Islet of Langerhans (tissue), 1 donor: ENCODE measurements around the gene SLFN5.
"Not testable (repeated sequence)": the region's sequence is repeated elsewhere in the genome, so short reads cannot be mapped to it uniquely, and the experiment has no call there.

Experiments used
- FAIRE-seq: peaks from one replicate; lab custom pipeline; 2011; peaks lifted over from hg19 to GRCh38; lab: Jason Lieb, UNC

The SLFN5 gene

DNA sequence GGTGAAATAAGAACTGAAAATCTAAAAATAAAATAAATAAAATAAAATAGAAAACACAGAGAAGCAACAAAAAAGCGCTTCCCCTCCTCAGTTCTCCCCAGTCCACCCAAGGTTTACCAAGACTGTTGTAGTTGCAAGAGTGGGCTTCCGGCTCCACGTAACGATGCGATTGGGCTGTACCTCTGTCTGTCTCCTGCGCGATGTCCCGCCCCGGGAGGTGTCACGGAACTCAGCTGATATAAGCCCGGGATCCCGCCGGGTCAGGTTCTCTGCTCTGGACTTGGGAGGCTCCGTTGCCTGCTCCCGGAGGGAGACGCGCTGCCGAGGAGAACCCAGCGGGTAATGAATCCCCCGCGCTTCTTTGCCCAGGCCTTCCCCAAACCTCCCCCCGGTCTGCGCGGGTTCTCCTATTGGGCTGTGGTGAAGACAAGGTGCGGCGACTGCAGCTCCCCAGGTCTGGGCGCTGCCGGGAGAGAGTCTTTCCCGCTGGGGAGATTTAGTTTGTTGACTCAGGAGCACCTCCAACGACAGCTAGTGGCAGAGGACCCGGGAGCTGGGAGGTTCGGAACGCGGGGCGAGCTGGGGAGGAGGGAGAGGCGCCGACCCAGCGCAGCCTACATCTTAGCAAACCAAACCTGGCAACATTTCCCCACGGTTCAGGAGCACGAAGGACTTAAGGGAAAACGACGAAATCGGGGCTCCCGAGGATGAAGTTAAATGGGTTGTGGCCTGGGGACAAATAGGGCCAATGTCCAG is at the start of gene SLFN5:
Gene SLFN5, plus strand, starts transcription at position 268 of the 756 bp plus-strand sequence. CDS start 15,619 bp downstream, outside the sequence.
- peak; percentile 89 for FAIRE-seq

DNA sequence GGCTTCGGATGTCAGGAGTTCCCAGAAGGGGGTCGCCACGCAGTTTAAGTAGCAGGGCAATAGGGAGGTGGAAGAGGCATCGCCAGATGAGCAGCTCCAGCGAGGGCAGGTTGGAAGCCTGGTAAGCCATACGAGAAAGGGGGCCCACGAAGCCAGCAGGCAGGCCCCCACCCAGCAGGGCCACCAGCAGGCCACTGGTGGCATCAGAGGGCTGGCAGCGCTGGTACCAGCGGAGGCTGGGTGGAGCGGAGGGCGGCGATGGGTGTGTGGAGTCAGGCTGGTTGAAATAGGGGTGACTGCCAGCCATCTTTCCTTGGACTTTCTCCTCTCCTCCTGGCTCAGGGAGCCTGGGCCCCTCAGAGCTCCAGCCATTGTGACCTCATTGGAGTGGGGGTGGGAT is 48.9 kb upstream of the SLFN5 start, which contains the start of gene SLC35G3:
Gene SLC35G3, minus strand, starts transcription at position 393 of the 400 bp plus-strand sequence. Its CDS starts 86 bp downstream, at position 307.
- FAIRE-seq = not testable (repeated sequence)

DNA sequence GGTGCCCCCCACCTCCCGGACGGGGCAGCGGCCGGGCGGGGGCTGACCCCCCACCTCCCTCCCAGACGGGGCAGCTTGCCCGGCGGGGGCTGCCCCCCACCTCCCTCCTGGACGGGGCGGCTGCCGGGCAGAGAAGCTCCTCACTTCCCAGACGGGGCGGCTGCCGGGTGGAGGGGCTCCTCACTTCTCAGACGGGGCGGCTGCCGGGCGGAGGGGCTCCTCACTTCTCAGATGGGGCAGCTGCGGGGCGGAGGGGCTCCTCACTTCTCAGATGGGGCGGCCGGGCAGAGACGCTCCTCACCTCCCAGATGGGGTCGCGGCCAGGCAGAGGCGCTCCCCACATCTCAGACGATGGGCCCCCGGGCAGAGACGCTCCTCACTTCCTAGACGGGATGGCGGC is 47.8 kb upstream of the SLFN5 start:
- not testable (repeated sequence) for FAIRE-seq

DNA sequence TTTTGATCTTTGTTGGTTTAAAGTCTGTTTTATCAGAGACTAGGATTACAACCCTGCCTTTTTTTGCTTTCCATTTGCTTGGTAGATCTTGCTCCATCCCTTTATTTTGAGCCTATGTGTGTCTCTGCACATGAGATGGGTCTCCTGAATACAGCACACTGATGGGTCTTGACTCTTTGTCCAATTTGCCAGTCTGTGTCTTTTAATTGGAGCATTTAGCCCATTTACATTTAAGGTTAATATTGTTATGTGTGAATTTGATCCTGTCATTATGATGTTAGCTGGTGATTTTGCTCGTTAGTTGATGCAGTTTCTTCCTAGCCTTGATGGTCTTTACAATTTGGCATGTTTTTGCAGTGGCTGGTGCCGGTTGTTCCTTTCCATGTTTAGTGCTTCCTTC is 40.3 kb upstream of the SLFN5 start:
- not testable (repeated sequence) for FAIRE-seq

DNA sequence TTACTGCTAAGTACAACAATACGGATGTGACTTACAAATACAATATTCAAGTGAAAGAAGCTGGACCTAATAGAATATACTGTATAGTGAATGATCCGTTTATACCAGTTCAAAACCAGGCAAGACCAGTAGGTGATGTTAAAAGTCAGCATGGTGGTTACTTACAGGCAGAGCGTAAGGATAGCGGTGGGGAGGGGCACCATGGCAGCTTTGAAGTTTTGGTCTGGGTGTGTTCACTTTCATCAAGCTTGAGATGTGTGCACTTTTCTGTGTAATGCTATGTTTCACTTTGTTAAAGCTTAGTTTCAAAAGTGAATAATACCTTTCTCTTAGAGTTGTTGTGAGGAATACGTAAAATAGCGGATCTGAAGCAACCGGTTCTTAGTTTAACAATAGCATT is 32.1 kb upstream of the SLFN5 start:
- FAIRE-seq = no peak

DNA sequence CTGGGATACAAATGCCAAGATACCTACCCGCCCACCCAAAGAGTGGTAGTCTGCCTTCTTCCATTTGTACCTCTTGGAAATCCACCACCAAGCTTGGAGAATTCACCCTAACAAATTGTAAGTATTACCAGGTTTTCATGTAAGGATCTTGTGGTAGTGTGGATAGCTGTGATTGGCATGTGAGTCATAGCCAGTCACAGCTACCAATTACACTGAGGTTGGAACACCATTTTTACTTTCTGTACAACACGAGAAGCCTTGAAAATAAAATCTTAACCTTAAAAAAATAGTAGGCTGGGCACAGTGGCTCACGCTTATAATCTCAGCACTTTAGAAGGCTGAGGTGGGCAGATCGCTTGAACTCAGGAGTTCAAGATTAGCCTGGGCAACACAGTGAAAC is 30.2 kb upstream of the SLFN5 start:
- FAIRE-seq = no peak

DNA sequence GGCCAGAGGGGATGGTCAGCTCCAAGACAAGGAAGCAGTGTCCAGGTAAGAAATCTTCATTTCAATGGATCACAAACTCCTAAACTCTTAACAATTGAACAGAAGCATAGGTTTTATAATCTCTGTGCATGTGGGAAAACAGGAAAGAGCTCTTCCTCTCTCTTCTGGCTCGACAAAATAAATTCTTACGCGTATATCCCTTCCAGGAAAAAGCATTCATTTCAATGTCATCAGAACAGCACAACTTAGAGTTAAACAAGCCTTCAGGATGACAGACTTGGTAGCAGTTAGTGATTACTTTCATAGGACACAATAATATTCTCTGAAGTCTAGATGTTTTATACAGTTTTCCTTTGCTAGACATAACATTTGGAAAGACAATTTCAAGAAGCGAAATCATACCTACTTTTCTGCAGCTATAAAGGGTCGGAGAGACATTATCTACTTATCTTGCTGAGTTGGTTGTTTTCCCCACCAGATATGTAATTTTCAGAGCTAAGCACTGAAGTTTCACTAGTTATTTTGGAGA is 29.4 kb upstream of the SLFN5 start:
- no peak for FAIRE-seq

DNA sequence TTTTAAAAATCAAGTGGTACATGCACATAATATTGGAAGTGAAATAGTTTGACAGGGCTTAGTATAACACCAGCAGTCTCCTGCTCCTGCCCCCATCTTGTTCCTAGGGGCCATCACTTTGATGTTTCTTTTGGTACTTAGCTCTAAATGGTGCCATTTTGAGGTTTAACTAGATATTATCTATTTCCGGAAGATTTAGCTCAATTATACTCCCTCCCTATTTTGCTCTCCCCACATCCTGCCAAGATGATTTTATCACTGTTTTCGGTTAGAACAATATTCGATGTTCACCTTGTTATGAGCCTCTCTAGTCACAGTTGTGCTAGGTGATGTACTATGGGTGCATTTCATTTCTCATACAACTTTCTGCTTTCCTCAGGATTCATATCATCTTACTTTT is 28.7 kb upstream of the SLFN5 start:
- no peak for FAIRE-seq

DNA sequence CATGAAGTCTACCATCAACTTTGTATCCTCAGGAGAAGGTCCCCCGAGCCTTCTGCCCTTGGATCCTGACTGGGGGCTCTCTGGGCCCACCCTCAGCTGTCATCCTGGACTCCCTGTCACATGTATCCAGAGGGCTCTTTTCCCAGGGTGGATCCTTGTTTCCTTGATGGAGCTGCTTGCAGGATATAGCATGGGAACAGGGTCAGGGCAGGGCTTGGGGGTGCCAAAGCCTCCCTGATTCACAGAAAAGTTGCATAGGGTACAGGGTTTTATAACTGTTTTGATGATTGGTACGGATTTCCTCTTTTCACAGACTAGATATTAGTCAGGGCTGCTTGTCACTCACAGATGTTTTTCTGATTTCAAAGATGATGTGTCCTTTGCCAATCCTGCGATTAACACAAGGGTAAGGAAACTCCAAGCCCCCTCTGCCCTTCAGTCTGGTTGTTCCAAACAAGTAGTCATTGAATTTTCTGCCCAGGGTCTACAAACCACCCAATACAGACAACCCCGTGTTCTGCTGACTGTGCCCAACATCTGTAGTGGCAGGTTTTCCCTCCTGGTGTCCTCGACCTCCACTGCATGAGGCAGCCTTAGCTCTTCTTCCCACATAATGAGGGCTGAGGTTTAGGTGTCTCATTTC is 28.1 kb upstream of the SLFN5 start:
- no peak for FAIRE-seq

DNA sequence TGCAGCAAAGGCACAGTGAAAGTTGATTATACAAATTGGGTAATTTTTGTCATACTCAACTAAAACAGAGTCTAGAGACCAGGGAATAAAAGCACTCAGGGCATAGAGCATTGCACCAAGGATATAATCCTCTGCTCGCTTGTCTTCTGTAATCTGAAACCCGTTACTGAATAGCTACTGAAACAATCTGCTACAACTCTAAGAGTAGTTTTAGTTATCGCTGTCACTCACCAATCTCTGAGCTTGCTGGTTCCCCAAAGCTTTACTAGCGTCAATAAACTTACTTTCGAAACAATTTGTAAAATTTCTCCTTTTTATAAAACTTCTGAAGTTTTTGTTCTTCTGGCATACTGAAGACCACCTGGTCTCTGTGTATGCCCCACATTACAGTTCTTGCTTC is 25.8 kb upstream of the SLFN5 start:
- FAIRE-seq = no peak

DNA sequence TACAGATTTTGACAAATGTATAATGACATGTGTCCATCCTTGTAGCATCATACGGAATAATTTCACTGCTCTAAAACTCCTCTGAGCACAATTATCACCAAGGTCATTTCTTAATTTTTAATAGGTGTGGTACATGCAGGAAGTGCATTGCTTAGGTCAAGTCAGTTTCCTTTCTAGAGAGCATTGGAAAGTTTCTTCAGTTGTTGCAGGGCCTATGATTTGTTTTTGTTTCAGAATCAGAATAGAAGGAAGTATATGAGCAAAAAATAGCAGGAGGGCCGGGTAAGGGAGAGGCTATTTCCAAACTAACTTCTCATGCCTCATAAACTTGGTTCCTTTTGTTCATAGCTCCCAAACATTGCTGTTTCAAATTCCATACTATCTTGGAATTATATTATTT is 24.0 kb upstream of the SLFN5 start:
- FAIRE-seq = no peak

DNA sequence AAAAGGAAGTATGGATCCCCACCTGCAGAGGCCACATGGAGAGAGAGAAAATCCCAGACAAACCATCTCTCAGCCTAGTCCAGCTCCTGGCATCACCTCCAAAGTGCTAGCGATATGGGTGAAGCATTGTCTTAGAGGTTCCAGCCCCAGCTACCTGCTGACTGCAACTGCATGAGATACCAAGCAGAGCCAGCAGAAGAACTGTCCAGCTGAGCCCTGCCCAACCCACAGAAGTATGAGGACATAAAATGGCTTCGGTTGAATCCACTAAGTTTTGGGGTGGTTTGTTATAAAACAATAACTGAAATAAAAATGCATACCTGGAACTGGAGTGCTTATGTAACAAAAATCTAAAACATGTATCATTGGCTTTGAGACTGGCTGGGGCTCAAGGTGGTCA is 20.4 kb upstream of the SLFN5 start:
- FAIRE-seq = no peak

DNA sequence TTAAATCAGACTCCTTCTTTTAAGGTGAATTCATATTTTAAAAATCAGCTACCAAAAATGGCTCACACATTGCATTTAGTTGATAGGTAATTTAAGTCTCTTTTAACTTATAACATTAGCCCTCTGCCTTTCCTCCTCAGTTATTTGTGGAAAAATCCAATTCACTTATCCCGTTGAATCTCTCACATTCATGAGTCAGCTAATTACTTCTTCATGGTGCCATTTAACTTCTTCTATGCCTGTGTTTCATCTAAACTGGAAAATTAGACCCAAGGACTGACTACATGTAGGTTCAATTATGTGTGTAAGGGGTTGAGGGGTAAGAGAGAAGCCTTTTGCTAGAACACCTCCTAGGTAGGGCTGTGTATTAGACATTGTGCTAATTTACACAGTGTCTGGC is 18.4 kb upstream of the SLFN5 start:
- no peak for FAIRE-seq

DNA sequence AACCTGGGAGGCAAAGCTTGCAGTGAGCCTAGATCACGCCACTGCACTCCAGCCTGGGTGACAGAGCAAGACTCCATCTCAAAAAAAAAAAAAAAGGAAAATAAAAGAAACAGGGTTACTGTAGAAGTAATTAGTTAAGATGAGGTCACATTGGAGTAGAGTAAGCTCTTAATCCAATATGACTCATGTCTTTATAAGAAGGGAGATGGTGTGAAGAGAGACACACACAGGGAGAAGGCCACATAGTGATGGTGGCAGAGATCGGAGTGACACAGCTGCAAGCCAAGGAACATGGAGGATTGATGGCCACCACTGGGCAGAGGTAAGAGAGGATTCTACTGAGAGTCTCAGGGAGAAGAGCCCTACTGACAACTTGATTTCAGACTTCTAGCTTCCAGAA is 15.3 kb upstream of the SLFN5 start:
- FAIRE-seq = no peak

DNA sequence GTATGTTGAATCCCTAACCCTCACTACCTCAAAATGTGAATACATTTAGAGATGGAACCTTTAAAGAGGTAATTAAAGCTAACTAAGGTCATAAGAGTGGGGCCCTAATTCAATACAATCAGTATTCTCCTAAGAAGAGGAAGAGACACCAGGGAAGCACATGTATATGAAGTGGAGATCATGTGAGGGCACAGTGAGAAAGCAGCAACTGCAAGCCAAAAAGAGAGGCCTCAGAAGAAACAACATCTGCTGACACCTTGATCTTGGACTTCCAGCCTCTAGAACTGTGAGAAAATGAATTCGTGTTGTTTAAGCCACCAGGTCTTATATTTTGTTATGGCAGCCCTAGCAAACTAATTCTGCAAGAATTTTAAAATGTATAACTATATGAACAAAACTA is 13.2 kb upstream of the SLFN5 start:
- no peak for FAIRE-seq

DNA sequence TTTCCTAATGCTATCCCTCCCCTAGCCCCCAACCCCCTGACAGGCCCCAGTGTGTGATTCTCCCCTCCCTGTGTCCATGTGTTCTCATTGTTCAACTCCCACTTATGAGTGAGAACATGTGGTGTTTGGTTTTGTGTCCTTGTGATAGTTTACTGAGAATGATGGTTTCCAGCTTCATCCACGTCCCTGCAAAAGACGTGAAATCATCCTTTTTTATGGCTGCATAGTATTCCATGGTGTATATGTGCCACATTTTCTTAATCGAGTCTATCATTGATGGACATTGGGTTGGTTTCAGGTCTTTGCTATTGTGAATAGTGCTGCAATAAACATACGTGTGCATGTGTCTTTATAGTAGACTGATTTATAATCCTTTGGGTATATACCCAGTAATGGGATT is 8.6 kb upstream of the SLFN5 start:
- FAIRE-seq = not testable (repeated sequence)

DNA sequence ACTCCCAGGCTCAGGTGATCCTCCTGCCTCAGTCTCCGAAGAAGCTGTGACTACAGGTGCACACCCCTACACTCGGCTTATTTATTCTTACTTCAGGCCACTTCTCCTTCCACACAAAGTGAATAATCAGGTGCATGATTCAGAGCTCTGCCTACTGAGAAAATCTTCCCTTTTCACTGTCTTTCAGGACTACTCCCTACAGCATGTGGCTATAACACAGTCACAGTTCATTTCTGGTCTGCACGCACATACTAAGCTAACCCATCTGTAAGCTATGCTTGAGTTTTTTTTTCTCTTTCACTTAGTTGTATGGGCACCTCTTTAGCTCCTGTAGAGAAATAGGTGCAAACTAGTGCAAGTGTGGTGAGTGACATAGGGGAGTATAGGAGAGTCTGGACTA is 7.6 kb upstream of the SLFN5 start:
- FAIRE-seq = no peak

DNA sequence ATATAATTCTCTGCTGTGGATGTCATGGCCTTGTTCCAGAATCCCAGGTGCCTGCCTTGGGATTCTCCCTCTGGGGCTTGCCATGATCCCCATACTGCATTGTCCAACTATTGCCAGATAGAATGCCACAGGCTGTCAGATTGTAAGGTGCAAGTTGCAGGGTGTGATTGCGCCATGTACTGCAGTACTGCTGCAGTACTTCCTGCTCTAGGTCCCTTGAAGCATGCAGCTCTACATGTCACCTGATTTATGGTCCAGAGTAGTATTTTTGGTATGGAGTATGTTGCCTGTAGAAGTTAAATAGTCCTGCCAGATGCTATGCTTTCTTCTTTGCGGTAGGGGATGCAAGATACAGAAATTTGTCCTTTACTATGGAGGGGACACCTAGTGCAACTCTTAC is 7.0 kb upstream of the SLFN5 start:
- no peak for FAIRE-seq

DNA sequence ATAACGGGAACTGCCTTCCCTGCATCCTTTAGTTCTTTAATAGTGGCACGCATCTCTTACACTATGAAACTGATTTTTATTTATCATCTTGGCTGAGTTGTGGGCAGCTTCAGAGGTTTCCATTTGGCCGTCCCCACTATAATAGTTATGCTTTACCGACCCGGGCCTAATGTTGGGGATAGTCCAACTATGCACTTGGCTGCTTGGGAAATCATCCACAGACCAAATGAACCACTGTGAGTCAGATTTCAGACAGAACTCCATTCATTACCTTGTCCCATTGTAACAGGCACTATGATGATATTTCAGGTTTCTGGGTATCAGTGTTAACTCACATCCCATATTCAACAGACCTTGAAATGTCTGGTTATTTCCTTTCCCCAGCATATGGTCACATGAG is 6.1 kb upstream of the SLFN5 start:
- FAIRE-seq = no peak

DNA sequence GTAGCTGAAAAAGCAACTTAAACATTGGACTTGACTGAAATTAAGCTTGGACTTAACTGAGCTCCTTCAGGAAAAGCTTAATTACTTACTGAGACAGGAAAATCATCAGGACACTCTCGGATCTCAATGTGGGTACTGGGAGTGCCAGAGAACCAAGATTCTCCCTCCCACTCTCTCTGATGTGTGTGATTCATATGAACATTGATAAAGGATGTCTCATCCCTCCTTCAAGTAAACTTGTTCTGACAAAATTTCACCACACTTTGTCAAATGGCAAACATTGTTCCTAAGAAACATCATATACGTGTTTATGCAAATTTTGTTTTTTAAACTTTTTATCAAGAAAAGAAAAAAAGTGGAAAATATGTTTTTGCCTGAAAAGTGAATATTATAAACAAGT is 4.1 kb upstream of the SLFN5 start:
- FAIRE-seq = no peak

DNA sequence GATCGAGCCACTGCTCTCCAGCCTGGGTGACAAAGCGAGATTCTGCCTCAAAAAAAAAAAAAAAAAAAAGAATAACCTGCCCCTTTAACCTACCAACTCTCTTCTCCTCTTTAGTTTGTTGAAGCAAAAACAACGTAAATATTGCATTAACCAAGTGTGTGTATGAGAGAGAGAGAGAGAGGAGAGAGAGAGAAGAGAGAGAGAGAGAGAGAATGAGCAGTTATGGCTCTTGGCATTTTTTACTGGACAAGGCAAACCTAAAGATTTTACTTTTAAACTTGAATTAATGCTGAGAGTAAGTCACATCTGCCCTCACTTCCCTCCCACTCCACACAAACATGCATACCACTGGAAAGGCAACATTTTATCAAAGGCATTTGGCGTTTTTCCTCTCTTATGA is 3.0 kb upstream of the SLFN5 start:
- no peak for FAIRE-seq

DNA sequence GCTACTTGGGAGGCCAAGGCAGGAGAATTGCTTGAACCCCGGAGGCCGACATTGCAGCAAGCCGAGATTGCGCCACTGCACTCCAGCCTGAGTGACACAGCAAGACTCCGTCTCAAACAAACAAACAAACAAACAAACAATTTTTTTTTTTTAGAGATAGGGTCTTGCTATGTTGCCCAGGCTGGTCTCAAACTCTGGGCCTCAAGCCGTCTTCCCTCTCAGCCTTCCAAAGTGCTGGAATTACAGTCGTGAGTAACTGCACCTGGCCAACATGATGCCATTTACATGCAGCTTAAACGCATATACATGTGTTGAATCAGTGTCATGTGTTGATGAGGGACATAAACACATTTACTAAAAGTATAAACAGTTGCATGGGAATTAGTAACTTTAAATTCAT is 2.0 kb upstream of the SLFN5 start:
- no peak for FAIRE-seq

DNA sequence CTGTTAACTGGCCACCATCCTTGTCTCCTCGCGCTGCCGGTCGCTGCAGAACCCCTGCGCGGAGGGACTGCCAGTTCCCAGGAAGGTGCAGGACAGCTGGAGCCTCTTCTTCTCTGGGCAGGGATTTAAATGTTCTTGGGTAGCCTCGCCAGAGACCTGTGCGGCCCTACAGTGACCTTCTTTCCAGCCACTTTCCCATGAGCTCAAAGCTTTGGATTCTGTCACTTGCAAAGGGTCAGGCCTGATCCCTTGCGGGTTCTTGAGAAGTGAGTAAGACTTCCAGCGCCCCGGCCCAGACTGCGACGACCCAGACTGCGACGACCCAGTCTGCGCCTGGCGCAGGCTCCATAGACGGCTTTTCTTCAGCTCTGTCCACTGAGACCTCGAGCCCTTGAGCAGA is 1.4 kb upstream of the SLFN5 start:
- FAIRE-seq = no peak
